ENCODE results near the gene YY2. TPM values are rescaled to one million over a fixed set of nuclear protein-coding genes. Genes with fewer than 3 reads are reported as not detected.
"Not testable (repeated sequence)": the region's sequence is repeated elsewhere in the genome, so short reads cannot be mapped to it uniquely, and the experiment has no call there.

Gene YY2
- total RNA-seq, 1 donor from 2014 or later, result 1.6 TPM

DNA sequence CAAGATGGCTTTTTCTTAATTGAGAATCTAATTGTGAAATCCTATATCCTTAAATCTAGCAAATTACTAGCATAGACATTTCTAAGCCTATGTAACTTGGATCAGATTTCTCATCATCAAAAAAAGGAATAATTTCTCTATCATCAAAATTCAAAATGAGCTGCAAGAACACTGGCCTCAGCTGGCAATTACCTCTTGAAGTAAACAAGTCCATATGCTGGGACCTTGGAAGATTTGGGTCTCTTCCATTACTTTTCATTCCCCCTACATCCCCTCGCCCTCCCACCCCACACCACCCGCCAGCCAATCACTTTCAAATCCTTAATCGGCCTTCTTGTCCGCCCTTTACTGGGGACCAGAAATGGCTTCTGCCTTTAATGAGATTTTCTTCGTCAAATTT is 39.7 kb upstream of the YY2 start:
- Mint-ChIP-seq H3K9me3 (ENCODE audit: unreplicated experiment) (no peaks in the 10 kb centered on the region), H3K27me3 (ENCODE audit: unreplicated experiment) (no peaks in the 10 kb centered on the region), H3K4me3 (ENCODE audit: unreplicated experiment) (no peak overlapping the region), H3K4me1 (ENCODE audit: unreplicated experiment) (no peaks in the 10 kb centered on the region), H3K36me3 (ENCODE audit: low read depth, unreplicated experiment) (no peaks in the 10 kb centered on the region), H3K27ac (ENCODE audit: unreplicated experiment) (no peak overlapping the region)
- TF ChIP-seq, protein P1, sequence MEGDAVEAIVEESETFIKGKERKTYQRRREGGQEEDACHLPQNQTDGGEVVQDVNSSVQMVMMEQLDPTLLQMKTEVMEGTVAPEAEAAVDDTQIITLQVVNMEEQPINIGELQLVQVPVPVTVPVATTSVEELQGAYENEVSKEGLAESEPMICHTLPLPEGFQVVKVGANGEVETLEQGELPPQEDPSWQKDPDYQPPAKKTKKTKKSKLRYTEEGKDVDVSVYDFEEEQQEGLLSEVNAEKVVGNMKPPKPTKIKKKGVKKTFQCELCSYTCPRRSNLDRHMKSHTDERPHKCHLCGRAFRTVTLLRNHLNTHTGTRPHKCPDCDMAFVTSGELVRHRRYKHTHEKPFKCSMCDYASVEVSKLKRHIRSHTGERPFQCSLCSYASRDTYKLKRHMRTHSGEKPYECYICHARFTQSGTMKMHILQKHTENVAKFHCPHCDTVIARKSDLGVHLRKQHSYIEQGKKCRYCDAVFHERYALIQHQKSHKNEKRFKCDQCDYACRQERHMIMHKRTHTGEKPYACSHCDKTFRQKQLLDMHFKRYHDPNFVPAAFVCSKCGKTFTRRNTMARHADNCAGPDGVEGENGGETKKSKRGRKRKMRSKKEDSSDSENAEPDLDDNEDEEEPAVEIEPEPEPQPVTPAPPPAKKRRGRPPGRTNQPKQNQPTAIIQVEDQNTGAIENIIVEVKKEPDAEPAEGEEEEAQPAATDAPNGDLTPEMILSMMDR (IDR thresholded peaks at IDR 0.05; ENCODE audit: unreplicated experiment), result no peak
- DNase-seq (ENCODE audit: low spot score), result no peak

DNA sequence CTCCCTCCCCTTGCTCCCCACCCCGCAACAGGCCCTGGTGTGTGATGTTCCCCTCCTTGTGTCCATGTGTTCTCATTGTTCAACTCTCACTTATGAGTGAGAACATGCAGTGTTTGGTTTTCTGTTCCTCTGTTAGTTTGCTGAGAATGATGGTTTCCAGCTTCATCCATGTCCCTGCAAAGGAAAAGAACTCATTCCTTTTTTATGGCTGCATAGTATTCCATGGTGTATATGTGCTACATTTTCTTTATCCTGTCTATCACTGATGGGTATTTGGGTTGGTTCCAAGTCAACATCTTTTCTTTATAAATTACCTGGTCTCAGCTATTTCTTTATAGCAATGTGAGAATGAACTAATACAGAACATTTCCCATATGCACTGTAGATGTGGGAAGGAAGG is 35.6 kb upstream of the YY2 start:
- not testable (repeated sequence) for H3K9me3 Mint-ChIP-seq (ENCODE audit: unreplicated experiment); H3K27ac Mint-ChIP-seq (ENCODE audit: unreplicated experiment); H3K4me1 Mint-ChIP-seq (ENCODE audit: unreplicated experiment)

DNA sequence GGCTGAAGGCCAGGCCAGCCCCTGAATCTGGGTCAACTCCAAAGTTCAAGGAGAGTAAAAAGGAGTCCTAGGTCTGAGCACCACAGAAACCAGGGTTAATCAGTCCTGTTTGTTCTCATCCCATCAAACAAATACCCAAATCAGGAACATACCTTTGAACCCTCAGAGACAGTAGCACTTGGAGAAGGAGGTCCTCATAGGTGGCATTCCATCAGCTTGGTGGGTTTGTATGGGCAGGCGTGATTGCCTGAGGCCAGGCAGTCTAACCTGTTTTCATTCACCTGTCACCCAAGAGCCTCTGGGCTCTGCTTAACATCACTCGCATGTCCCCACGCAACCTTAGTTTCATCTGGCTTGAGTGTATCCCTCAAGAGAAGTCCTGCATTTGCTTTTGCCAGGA is 33.9 kb upstream of the YY2 start:
- Mint-ChIP-seq H3K4me1 (ENCODE audit: unreplicated experiment) (no peaks in the 10 kb centered on the region), H3K4me3 (ENCODE audit: unreplicated experiment) (no peak overlapping the region), H3K27me3 (ENCODE audit: unreplicated experiment) (no peaks in the 10 kb centered on the region), H3K27ac (ENCODE audit: unreplicated experiment) (no peak overlapping the region), H3K36me3 (ENCODE audit: low read depth, unreplicated experiment) (no peaks in the 10 kb centered on the region), H3K9me3 (ENCODE audit: unreplicated experiment) (no peaks in the 10 kb centered on the region)
- DNase-seq (ENCODE audit: low spot score), result no peak
- TF ChIP-seq, protein P1 (IDR thresholded peaks at IDR 0.05; ENCODE audit: unreplicated experiment), result no peak

More for the DNA sequence above, 35.6 kb upstream of the YY2 start:
- H3K27me3 Mint-ChIP-seq (ENCODE audit: unreplicated experiment); H3K4me3 Mint-ChIP-seq (ENCODE audit: unreplicated experiment); DNase-seq (ENCODE audit: low spot score); H3K36me3 Mint-ChIP-seq (ENCODE audit: low read depth, unreplicated experiment): not testable (repeated sequence)

DNA sequence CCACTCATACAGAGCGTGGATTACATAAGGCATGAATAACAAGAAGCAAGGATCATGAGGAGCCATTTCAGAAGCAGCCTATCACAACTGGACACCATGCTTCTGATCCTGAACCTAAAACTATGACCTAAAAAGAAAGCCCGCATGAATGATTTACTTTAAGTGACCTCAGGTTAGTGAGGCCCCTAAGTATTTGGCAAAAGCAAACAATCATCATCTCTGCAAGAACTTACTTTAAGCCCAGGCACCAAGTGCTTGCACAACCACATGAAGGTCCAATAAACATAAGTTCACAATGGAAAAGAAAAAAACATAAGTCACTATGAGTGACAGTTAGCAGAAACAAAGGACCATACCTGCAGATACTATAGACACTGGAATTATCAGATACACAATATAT is 24.3 kb upstream of the YY2 start:
- Mint-ChIP-seq H3K4me3 (ENCODE audit: unreplicated experiment) (no peak overlapping the region), H3K27ac (ENCODE audit: unreplicated experiment) (no peak overlapping the region), H3K27me3 (ENCODE audit: unreplicated experiment) (no peaks in the 10 kb centered on the region), H3K9me3 (ENCODE audit: unreplicated experiment) (no peaks in the 10 kb centered on the region), H3K36me3 (ENCODE audit: low read depth, unreplicated experiment) (no peaks in the 10 kb centered on the region), H3K4me1 (ENCODE audit: unreplicated experiment) (no peaks in the 10 kb centered on the region)
- no peak for DNase-seq (ENCODE audit: low spot score)
- TF ChIP-seq, protein P1 (IDR thresholded peaks at IDR 0.05; ENCODE audit: unreplicated experiment), result no peak

GRCh38 chrX:21837056-21837455 is 18.7 kb upstream of the YY2 start:
- H3K4me3 Mint-ChIP-seq (ENCODE audit: unreplicated experiment), result no peak overlapping the region

More at GRCh38 chrX:21837056-21837455, 18.7 kb upstream of the YY2 start:
- no peaks in the 10 kb centered on the region for H3K4me1 Mint-ChIP-seq (ENCODE audit: unreplicated experiment)
- H3K27me3 Mint-ChIP-seq (ENCODE audit: unreplicated experiment), result peaks cover 3% of the 10 kb centered on the region
- TF ChIP-seq, protein P1 (IDR thresholded peaks at IDR 0.05; ENCODE audit: unreplicated experiment), result no peak
- no peaks in the 10 kb centered on the region for H3K36me3 Mint-ChIP-seq (ENCODE audit: low read depth, unreplicated experiment)
- H3K9me3 Mint-ChIP-seq (ENCODE audit: unreplicated experiment), result no peaks in the 10 kb centered on the region
- H3K27ac Mint-ChIP-seq (ENCODE audit: unreplicated experiment), result no peak overlapping the region
- no peak for DNase-seq (ENCODE audit: low spot score)

Data from endothelial cell (in vitro differentiated cells).